GM18909 (cell line): ENCODE measurements around the gene IPO8.
"Not testable (repeated sequence)": the region's sequence is repeated elsewhere in the genome, so short reads cannot be mapped to it uniquely, and the experiment has no call there.

Source experiments
- ATAC-seq: cut with Tn5 transposase; IDR thresholded peaks from one replicate; pipeline ENCODE4 v1.9.1; 2021; ENCODE audit warnings: mild to moderate bottlenecking; ENCODE audit not compliant: unreplicated experiment, poor library complexity

Gene IPO8

GRCh38 chr12:30691122-30691879 lies 4.4 kb downstream of the IPO8 start:
- ATAC-seq, result no peak

- ATAC-seq, result no peak
Observed at GRCh38 chr12:30687265-30687986, 8.2 kb downstream of the IPO8 start.

DNA sequence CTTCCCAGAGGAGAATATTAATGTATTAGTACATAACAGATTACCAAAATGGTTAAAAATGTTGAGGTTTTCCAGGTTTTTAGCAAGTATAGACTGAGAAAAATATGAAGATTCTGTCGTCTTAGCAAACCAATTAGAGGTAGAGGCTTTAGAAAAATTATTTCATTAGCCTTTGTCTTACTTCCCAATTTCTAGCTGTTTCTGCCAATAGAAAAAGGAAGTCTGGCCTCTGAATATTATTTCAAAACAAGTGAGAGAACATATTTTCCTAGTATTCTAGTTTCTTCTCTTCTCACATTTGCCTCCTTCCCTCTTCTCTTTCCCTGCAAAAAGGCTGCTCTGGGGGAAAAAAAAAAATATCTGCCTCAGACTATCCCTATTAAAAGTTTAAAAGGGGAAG lies 16.4 kb downstream of the IPO8 start:
- no peak for ATAC-seq

DNA sequence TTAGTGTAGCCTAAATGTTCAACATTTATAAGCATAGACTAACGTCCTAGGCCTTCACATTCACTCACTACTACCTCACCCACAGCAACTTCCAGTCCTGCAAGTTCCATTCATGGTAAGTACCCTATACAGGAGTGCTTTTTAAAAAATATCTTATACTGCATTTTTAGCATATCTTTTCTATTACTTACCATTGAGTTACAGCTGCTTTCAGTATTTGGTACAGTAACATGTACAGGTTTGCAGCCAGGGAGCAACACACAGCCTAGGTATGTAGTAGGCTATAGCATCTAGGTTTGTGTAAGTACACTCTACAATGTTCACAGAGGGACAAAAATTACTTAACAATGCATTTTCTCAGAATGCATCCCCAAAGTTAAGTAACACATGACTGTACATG lies 17.4 kb downstream of the IPO8 start:
- ATAC-seq, result no peak

GRCh38 chr12:30661210-30661609 lies 34.5 kb downstream of the IPO8 start:
- ATAC-seq, result no peak

DNA sequence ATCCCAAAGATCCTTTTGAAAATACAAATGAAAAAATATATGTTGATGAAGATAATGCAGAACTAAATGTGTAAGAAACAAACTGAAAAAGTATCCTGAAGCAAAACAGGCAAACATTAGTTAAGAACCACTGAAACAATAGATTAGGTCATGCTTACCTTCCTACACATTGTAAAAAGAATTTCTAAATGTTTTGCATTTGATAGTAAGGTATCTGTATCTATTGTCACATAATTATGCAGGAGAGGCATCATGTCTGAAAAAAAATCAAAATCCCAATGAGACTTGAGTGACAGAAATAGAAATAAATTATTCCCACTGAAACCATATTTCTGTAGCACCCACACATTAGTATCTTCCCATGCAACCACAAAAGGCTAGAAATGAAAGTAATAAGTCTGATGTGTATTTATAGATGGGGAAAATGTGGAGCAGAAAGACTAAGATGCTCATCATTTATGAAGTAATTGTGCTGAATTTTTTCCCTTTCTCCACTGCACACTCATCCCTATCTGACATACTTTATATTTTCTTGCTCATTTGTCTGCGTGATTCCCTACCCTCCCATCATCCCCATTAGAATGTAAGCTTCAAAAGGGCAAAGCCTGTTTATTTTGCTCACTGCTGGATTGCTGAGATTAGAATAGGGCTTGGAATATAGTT lies 43.5 kb downstream of the IPO8 start:
- no peak for ATAC-seq

GRCh38 chr12:30646821-30647220 lies 48.8 kb downstream of the IPO8 start:
- no peak for ATAC-seq

- no peak for ATAC-seq
Observed at GRCh38 chr12:30643366-30643765, 52.3 kb downstream of the IPO8 start.

GRCh38 chr12:30640392-30640791 lies 55.3 kb downstream of the IPO8 start:
- no peak for ATAC-seq

GRCh38 chr12:30635385-30635784 lies 60.3 kb downstream of the IPO8 start:
- no peak for ATAC-seq

DNA sequence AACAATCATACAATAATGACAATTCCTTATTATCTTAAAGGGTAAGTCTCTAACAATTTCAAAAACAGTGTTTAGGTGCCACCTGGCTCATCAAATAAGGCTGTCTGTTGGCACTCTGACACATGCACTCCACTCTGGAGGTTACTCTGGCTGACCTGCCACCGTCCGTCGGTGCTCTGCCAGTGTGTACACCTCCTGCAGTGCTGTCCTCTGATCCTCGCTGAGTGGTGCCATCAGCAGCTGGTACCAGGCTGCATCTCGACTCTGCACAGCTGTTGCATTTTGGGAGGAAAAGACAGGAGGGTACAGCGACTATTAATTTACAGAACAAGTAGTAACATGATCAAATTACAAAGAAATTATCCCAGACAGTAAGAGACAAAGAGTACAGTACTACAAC lies 63.9 kb downstream of the IPO8 start:
- ATAC-seq, result no peak

DNA sequence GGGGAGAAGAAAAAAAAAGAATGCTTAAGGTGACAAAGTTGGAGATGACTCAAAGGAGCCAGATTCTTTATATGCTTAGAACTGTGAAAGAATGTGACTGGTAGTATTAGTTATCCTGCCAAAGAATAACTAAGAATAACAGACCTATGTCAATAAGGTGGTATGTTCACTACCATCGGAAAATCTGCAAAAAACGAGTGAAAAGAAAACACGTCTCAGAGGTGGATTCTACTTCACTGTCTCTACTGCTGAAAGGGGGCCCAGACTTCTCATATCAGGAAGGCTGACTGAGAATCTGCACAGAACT lies 64.7 kb downstream of the IPO8 start:
- ATAC-seq, result no peak

DNA sequence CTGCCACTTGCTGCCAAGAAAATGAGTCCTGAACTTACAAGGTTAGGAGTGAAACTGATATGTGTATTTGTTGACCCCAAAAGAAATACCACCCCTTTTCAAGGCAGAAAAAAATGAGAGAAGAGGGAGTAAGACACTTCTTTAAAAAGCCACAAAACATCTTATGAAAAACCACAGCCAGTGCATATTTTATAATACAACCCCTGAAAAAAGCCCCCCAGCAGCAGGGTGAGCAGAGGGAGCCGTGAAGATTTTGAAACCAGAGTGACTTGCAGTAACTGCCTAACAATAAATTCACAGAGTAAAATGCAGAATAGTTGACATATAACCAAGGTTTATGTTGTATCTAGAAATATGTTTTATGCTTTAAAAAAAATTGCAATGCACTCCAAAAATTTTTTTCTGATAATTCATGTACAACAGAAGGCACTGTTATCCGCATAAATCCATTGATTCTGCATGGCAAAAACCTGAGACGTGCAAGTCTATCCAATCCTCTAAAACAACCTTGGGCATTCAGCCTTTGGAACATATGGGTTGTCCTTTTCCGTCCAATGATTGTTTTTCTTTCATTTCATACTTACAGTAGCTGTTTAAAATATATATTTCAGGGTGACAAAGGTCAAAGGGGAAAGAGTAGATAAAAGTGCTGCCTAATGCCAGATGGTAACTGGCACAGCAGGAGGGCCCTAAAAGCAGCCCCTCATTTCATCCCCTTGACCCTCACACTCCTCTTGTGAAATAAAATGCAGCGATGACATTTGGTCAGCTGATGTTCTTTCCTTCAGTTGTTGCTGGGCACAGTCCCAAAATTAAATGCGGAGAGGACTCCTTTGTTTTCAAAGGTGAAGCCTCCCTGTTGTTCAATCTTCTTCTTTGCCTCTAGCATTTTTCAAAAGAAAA lies 65.3 kb downstream of the IPO8 start:
- ATAC-seq, result no peak

- ATAC-seq, result no peak
Observed at GRCh38 chr12:30626847-30627246, 68.8 kb downstream of the IPO8 start.

- no peak for ATAC-seq
Observed at GRCh38 chr12:30624009-30624408, 71.7 kb downstream of the IPO8 start.

DNA sequence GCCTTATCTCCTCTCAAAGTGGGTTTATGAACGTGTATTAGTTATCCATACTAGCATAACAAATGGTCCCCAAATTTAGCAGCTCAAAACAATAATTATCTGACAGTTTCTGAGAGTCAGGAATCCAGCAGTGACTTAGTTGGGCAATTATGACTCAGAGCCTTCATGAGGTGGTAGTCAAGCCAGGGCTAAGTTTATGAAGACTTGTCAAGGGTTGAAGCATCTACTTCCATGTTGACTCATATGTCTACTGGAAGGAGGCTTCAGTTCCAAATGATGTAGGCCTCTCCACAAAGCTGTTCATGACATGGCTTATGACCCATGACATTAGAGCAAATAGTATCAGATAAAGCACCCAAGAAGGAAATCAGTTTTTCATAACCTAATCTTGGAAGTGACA lies 73.2 kb downstream of the IPO8 start:
- ATAC-seq, result peak; percentile 76

DNA sequence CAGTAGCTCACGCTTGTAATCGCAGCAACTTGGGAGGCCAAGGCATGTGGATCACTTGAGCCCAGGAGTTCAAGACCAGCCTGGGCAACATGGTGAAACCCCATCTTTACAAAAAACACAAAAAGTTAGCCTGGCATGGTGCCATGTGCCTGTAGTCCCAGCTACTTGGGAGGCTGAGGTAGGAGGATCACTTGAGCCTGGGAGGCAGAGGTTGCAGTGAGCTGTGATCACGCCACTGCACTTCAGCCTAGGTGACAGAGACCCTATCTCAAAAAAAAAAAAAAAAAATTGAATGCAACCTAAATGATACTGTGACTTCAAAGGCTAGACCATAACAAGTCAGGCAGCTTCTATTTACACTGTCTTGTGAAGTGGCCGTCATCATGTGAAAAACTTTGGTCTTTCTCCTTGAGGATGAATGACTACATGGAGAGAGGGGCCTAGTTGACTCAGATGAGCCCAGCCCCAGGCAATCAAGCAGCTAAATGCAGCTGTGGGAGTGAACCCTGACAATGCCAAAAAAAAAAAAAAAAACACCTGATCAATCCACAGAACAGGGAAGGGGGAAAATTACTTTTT lies 73.9 kb downstream of the IPO8 start:
- ATAC-seq, result not testable (repeated sequence)

GRCh38 chr12:30617346-30618016 lies 78.2 kb downstream of the IPO8 start:
- ATAC-seq, result no peak

GRCh38 chr12:30614031-30614430 lies 81.6 kb downstream of the IPO8 start:
- ATAC-seq, result no peak
